Activated CD8-positive, alpha-beta memory T cell treated with anti-CD3 and anti-CD28 coated beads, Interleukin-2, amount 50 U/mL, for 4 hours (primary cell): ENCODE measurements around the gene SLC25A34.

Experiments used
- DNase-seq: peaks from one replicate; pipeline ENCODE4 v3.0.0-alpha.2; 2020

Gene SLC25A34

GRCh38 chr1:15777909-15778707 is 42.0 kb downstream of the SLC25A34 start:
- DNase-seq, result no peak

GRCh38 chr1:15785683-15786082 is 49.6 kb downstream of the SLC25A34 start:
- no peak for DNase-seq

GRCh38 chr1:15786581-15786980 is 50.5 kb downstream of the SLC25A34 start:
- DNase-seq, result no peak

- no peak for DNase-seq
Measured at GRCh38 chr1:15788624-15789301, 52.7 kb downstream of the SLC25A34 start.
